MCF 10A (cell line): Measurements from ENCODE around the gene KLF2. TPM values are rescaled to one million over a fixed set of nuclear protein-coding genes. Genes with fewer than 3 reads are reported as not detected.
A peak's percentile ranks its signal among the peaks of the same experiment; 100 is the strongest.

Source experiments
- BruUV-seq: library from RNA; stranded (reverse); fragments of 400-500 nt; replicated peaks from 2 replicates; lab custom pipeline; 2021; lab: Mats Ljungman, UMichigan
- CTCF ChIA-PET: fragments of 300-600 bp; sonication (Branson Sonifier 250); formaldehyde crosslinking; extraction: SDS; loops from one replicate; lab custom pipeline; 2021; ENCODE audit warnings: antibody characterized with exemption, inconsistent platforms; lab: Yijun Ruan, JAX
- POLR2A ChIA-PET: fragments of 300-600, 350-650 bp; sonication (Branson Sonifier 250); formaldehyde crosslinking; extraction: SDS; loops from one replicate; lab custom pipeline; 2020; ENCODE audit warnings: antibody characterized with exemption, inconsistent platforms; lab: Yijun Ruan, JAX
- DNase-seq: peaks from one replicate; pipeline ENCODE4 v3.0.0-alpha.2; 2018; ENCODE audit not compliant: unreplicated experiment
- H3K27ac Mint-ChIP-seq: one replicate; pipeline ENCODE4 v1.8.0; 2022; ENCODE audit warnings: mild to moderate bottlenecking, low read depth, mixed read lengths; ENCODE audit not compliant: unreplicated experiment
- H3K27me3 Mint-ChIP-seq: one replicate; pipeline ENCODE4 v1.8.0; 2022; ENCODE audit warnings: mixed read lengths; ENCODE audit not compliant: insufficient read depth, unreplicated experiment
- H3K36me3 Mint-ChIP-seq: one replicate; pipeline ENCODE4 v1.8.0; 2022; ENCODE audit warnings: mild to moderate bottlenecking, moderate library complexity, mixed read lengths; ENCODE audit not compliant: insufficient read depth, unreplicated experiment
- H3K4me1 Mint-ChIP-seq: one replicate; pipeline ENCODE4 v1.8.0; 2022; ENCODE audit warnings: mixed read lengths; ENCODE audit not compliant: insufficient read depth, unreplicated experiment
- H3K4me3 Mint-ChIP-seq: one replicate; pipeline ENCODE4 v1.8.0; 2022; ENCODE audit warnings: mild to moderate bottlenecking, moderate library complexity, mixed read lengths; ENCODE audit not compliant: unreplicated experiment
- H3K9me3 Mint-ChIP-seq: one replicate; pipeline ENCODE4 v1.8.0; 2022; ENCODE audit warnings: mixed read lengths; ENCODE audit not compliant: unreplicated experiment
- intact Hi-C: fragments of 100-400 bp; cut with micrococcal nuclease; formaldehyde crosslinking; loops from 2 replicates; pipeline ENCODE4 v1.14.1; 2022
- total RNA-seq: library from RNA; stranded (reverse); gene quantifications from 2 replicates; pipeline ENCODE4 v1.2.3, GENCODE V29; 2022
- TF ChIP-seq, protein P1 (sequence below): fragments of 200-600 bp; IDR thresholded peaks from one replicate; pipeline ENCODE4 v1.8.0; 2022; ENCODE audit warnings: antibody characterized with exemption, mild to moderate bottlenecking; ENCODE audit not compliant: unreplicated experiment

KLF2 gene
- total RNA-seq, 1 experiment from 2014 or later: 3.8 TPM

DNA sequence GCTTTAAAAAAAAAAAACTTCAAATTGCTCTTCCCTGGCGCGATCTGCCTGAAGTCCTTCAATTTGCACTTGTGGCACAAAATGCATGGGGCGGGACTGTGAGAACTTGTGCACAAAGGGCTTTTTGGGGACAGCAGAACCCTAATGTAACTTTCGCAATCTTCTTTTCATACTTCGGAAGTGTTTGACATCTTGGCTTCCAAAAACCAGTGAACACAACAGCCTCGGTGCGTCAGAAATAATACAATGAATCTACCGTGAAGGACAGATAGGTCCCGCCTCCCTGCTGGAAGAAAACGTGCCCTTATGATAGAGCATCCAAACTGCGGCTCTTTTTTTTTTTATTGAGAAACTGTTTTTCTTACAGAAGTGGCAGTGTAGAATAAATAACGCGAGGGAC lies 36.6 kb downstream of the KLF2 start:
- H3K36me3 Mint-ChIP-seq: peaks cover 33% of the 10 kb centered on the region
- peaks cover 6% of the 10 kb centered on the region for H3K4me1 Mint-ChIP-seq
- H3K27me3 Mint-ChIP-seq: no peaks in the 10 kb centered on the region
- POLR2A ChIA-PET: no interaction called here
- CTCF ChIA-PET: interaction anchor here (1.1 kb wide), 1 partner anchor 320 kb away, joined by 3 read pairs; no protein-coding TSS in a partner anchor
- intact Hi-C loops: no loop called here
- DNase-seq: no peak
- TF ChIP-seq, protein P1, sequence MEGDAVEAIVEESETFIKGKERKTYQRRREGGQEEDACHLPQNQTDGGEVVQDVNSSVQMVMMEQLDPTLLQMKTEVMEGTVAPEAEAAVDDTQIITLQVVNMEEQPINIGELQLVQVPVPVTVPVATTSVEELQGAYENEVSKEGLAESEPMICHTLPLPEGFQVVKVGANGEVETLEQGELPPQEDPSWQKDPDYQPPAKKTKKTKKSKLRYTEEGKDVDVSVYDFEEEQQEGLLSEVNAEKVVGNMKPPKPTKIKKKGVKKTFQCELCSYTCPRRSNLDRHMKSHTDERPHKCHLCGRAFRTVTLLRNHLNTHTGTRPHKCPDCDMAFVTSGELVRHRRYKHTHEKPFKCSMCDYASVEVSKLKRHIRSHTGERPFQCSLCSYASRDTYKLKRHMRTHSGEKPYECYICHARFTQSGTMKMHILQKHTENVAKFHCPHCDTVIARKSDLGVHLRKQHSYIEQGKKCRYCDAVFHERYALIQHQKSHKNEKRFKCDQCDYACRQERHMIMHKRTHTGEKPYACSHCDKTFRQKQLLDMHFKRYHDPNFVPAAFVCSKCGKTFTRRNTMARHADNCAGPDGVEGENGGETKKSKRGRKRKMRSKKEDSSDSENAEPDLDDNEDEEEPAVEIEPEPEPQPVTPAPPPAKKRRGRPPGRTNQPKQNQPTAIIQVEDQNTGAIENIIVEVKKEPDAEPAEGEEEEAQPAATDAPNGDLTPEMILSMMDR: no peak
- no peak overlapping the region for H3K4me3 Mint-ChIP-seq
- no peak overlapping the region for H3K27ac Mint-ChIP-seq
- no TSS peak for BruUV-seq
- H3K9me3 Mint-ChIP-seq: no peaks in the 10 kb centered on the region

DNA sequence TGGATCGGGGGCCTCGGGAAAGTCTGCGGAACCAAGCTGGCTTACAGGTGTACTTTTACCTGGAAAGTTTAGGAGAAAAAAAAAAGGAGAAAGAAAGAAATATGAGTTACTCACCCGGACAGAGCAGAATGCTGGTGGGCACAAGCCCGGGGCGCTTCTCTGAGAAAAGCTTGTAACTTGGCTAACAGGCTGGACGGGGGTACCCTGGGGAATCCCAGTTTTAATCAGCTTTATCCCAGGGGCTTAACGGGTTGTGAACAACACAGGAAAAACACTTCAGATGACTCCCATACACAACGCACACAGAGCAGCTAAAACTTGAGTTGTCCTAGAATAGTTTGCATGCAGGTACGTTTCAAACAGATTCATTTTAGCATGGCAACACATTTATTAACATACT lies 37.3 kb downstream of the KLF2 start:
- BruUV-seq: no TSS peak
- H3K27me3 Mint-ChIP-seq: no peaks in the 10 kb centered on the region
- ChIA-PET CTCF (interaction anchor here (0.6 to 1.1 kb wide), 3 partner anchors 81 to 1788 kb away, joined by 3 read pairs; no protein-coding TSS in a partner anchor), POLR2A (no interaction called here)
- TF ChIP-seq, protein P1: no peak
- no peaks in the 10 kb centered on the region for H3K9me3 Mint-ChIP-seq
- intact Hi-C loops: no loop called here
- H3K4me1 Mint-ChIP-seq: peaks cover 6% of the 10 kb centered on the region
- no peak overlapping the region for H3K4me3 Mint-ChIP-seq
- no peak overlapping the region for H3K27ac Mint-ChIP-seq
- no peak for DNase-seq
- peaks cover 33% of the 10 kb centered on the region for H3K36me3 Mint-ChIP-seq

DNA sequence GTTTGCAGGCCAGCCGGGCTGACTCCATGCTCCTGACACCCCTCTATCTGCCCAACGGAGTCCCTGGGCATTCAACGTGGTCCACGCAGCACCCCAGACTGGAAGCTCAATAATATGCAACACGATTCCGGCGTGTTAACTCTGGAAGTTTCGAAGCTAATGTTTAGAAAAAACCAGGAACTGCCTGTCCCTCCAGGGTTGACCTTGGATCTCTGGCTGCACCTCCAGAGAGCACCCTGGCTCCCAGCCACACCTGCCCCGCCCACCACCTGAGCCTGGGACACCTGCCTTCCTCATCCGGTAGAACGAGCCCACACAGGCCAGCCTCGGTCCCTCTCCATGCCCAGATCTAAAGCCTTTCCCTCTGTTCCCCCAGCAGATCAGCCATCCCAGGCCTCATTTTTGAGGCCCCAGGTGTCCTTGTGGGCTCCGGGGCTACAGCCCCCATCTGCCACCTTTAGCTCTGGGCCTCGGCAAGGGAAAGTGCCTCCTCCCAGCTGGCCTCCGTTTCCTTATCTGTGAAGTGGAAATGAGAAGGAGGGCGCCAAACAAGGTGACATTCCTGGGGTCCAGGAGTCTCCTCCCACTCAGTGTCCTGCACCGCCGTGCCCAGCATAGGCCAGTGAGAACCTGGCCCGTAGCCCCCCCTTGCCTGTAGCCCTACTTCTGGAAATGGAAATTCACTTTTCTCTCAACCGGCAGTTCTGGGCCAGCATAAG lies 38.7 kb downstream of the KLF2 start:
- no TSS peak for BruUV-seq
- Mint-ChIP-seq H3K27ac (no peak overlapping the region), H3K4me1 (peaks cover 6% of the 10 kb centered on the region), H3K4me3 (no peak overlapping the region), H3K36me3 (peaks cover 26% of the 10 kb centered on the region), H3K27me3 (no peaks in the 10 kb centered on the region), H3K9me3 (no peaks in the 10 kb centered on the region)
- ChIA-PET CTCF (interaction anchor here (0.7 to 1.0 kb wide), 2 partner anchors 20 to 59 kb away, joined by 3 read pairs; no protein-coding TSS in a partner anchor), POLR2A (no interaction called here)
- intact Hi-C loops: no loop called here
- DNase-seq: peak; percentile 11
- TF ChIP-seq, protein P1: no peak

DNA sequence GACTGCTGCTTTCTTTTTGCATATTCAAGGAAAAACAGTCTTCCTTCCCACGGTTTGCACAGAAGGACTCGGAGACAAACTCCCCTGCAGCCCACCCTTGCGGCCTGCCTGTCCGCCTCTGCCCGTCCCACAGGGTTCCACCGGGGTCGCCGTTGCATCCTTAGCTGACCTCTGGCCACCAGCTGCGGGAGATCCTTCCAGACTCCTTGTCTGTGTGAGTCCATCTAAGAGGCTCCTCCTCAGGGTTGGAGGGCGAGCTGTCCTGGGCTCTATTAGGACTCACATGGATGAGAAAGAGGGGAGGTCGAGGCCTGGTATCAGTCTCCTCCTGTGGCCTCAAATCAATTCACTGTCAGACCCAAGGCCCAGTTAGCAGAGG lies 39.2 kb downstream of the KLF2 start:
- H3K27ac Mint-ChIP-seq: no peak overlapping the region
- BruUV-seq: no TSS peak
- CTCF ChIA-PET: interaction anchor here (0.7 to 1.0 kb wide), 2 partner anchors 19 to 60 kb away, joined by 3 read pairs; no protein-coding TSS in a partner anchor

More for the DNA sequence above, 39.2 kb downstream of the KLF2 start:
- TF ChIP-seq, protein P1: no peak
- H3K4me1 Mint-ChIP-seq: peaks cover 6% of the 10 kb centered on the region
- POLR2A ChIA-PET: no interaction called here
- no peaks in the 10 kb centered on the region for H3K9me3 Mint-ChIP-seq
- H3K4me3 Mint-ChIP-seq: no peak overlapping the region
- peaks cover 26% of the 10 kb centered on the region for H3K36me3 Mint-ChIP-seq
- DNase-seq: no peak
- intact Hi-C loops: no loop called here
- H3K27me3 Mint-ChIP-seq: no peaks in the 10 kb centered on the region
